ENCODE results near the gene VPS26A. TPM values are rescaled to one million over a fixed set of nuclear protein-coding genes. Genes with fewer than 3 reads are reported as not detected.

Gene VPS26A
- total RNA-seq, 1 donor from 2014 or later = 30.8 TPM

Other genes with a start within 250 kb of the VPS26A start
- gene DDX50, start 222.9 kb upstream of the VPS26A start, total RNA-seq = 60.2 and 63.0 TPM in 2 replicates
- 284 and 286 TPM in 2 replicates for gene DDX21, start 168.0 kb upstream of the VPS26A start, total RNA-seq
- 15.0 TPM in 2 replicates for gene KIFBP, start 135.4 kb upstream of the VPS26A start, total RNA-seq
- 996 and 999 TPM in 2 replicates for gene SRGN, start 36.1 kb upstream of the VPS26A start, total RNA-seq
- gene SUPV3L1, start 56.1 kb downstream of the VPS26A start, total RNA-seq = 58.3 and 63.9 TPM in 2 replicates
- 0.07 and 0.09 TPM in 2 replicates for gene HKDC1, start 96.2 kb downstream of the VPS26A start, total RNA-seq
- 183 and 185 TPM in 2 replicates for gene HK1, start 154.3 kb downstream of the VPS26A start, total RNA-seq

Measured in activated CD4-positive, alpha-beta T cell treated with anti-CD3 and anti-CD28 coated beads, Interleukin-2, amount 10 ng/mL, durations not matched to agents 24 days and 14 days (primary cell).